Adrenal gland (tissue), 12 donors: ENCODE measurements around the gene NPHS2. TPM values are rescaled to one million over a fixed set of nuclear protein-coding genes. Genes with fewer than 3 reads are reported as not detected.

Source experiments
- DNase-seq, 7 donors: peaks; one replicate each; pipeline ENCODE4 v3.0.0-alpha.2; 2019 to 2020
- H3K27ac ChIP-seq, 5 donors: fragments of 200-600 bp; sonication (generic) in 4 of 5; 1 replicate in 3 of 5; 2 replicates in 2 of 5; pipeline versions ENCODE4 v1.5.1 to v1.8.0; 2016 to 2020; ENCODE audit warnings: mild to moderate bottlenecking in 1 of 5
- H3K27me3 ChIP-seq: fragments of 200-600 bp; 2 replicates; pipeline ENCODE4 v1.8.0; 2021
- H3K36me3 ChIP-seq, 2 donors: fragments of 200-600 bp; replicated peaks in 1 of 2; 1 replicate in 1 of 2; 2 replicates in 1 of 2; pipeline versions ENCODE4 v1.5.1 to v1.8.0; 2018 to 2022
- H3K4me1 ChIP-seq, 2 donors: fragments of 200-600 bp; replicated peaks in 1 of 2; 1 replicate in 1 of 2; 2 replicates in 1 of 2; pipeline versions ENCODE4 v1.5.1 to v1.8.0; 2018 to 2021
- H3K4me3 ChIP-seq, 4 donors: fragments of 200-600 bp; sonication (generic) in 3 of 4; one replicate each; pipeline ENCODE4 v1.5.1; 2016 to 2018
- H3K9me3 ChIP-seq, 3 donors: fragments of 200-600 bp; sonication (generic) in 1 of 3; replicated peaks in 1 of 3; 1 replicate in 2 of 3; 2 replicates in 1 of 3; pipeline versions ENCODE4 v1.5.1 to v1.8.0; 2016 to 2021
- CTCF ChIP-seq, 6 experiments: fragments of 450-650 bp in 4 of 6; fragments of 200-600 bp in 2 of 6; sonication (generic) in 1 of 6; IDR thresholded peaks; 1 replicate in 5 of 6; 2 replicates in 1 of 6; pipeline versions ENCODE4 v1.5.1 to v1.8.0; 2016 to 2021; ENCODE audit warnings: antibody characterized with exemption in 6 of 6, mild to moderate bottlenecking in 2 of 6, moderate library complexity in 1 of 6
- POLR2A ChIP-seq, 2 donors: fragments of 450-650 bp; IDR thresholded peaks; one replicate each; pipeline ENCODE4 v1.6.1; 2017; ENCODE audit warnings: antibody characterized with exemption in 2 of 2, mild to moderate bottlenecking in 2 of 2, moderate library complexity in 1 of 2
- WGBS, 4 donors: extraction: QIAGEN DNeasy Blood & Tissue Kit in 2 of 4; methylation state at CpG; one replicate each; pipeline versions ENCODE4 v1.1.5 to v1.1.7; 2013 to 2017; 5-methylcytosine and 5-hydroxymethylcytosine counted together
- intact Hi-C, 2 donors: fragments of 100-400 bp; cut with DNase I; formaldehyde crosslinking; loops; one replicate each; pipeline versions ENCODE4 v1.14.1 to v1.15.0; 2022 to 2023
- polyA plus RNA-seq, 3 donors: library from polyadenylated mRNA; stranded (reverse); fragments of 200-250 nt in 2 of 3; fragments of 350-450 nt in 1 of 3; fragmentation: Illumina TruSeq in 1 of 3; extraction: RNeasy Lipid Tissue Mini Kit (QIAGEN cat#74804) in 1 of 3; gene quantifications; one replicate each; pipeline ENCODE4 v1.2.3, GENCODE V29; 2013 to 2014
- total RNA-seq, 9 donors: library from RNA; depleted of rRNA in 4 of 9; stranded (reverse); fragments of >200 nt in 4 of 9; fragments of 120-200 nt in 1 of 9; fragmentation: NEBNext Ultra II Directional in 1 of 9; extraction: Animal tissue kit (Norgen Biotek cat#: 25700) in 1 of 9; gene quantifications; one replicate each; pipeline versions ENCODE4 v1.1.0 to v1.2.4, GENCODE V29; 2013 to 2023
- donor health status: healthy with polysubstance abuse.
- donor health status: Bipolar disorder and iron deficiency.
- donor health status: DM: yes; HTN: yes; CAD: no.
- donor health status: DM: no; HTN: no; CAD: no.
- donor health status: DM: no; HTN: no; CAD: no.
- donor health status: DM: yes; HTN: yes; CAD: no.

NPHS2 gene
- total and polyA plus RNA-seq, 12 donors: not detected

- no peak for TF ChIP-seq POLR2A (IDR thresholded peaks at IDR 0.05)
- Histone ChIP-seq H3K9me3 (no peaks in the 10 kb centered on the region), H3K27ac (no peak overlapping the region), H3K4me1 (no peaks in the 10 kb centered on the region), H3K4me3 (no peak overlapping the region), H3K36me3 (no peaks in the 10 kb centered on the region), H3K27me3 (no peaks in the 10 kb centered on the region)
- 60 to 81% (median 66%) methylated on average over 1 of the region's 1 CpG for WGBS, 4 donors
- intact Hi-C loops: no loop called here
- DNase-seq: no peak
Measured at GRCh38 chr1:179598631-179599030, 22.9 kb upstream of the NPHS2 start.

GRCh38 chr1:179591592-179592580 lies 16.1 kb upstream of the NPHS2 start, which contains the start of gene TDRD5:
Gene TDRD5 (plus strand): TSS chr1:179591832. CDS start chr1:179592616, 784 bp downstream.
- intact Hi-C loops: no loop called here
- WGBS, 4 donors: 12 to 56% (median 26%) methylated on average over 6 to 75 of the region's 75 CpGs
- Histone ChIP-seq H3K27ac (no peak within 1 kb of the TSS), H3K36me3 (no peaks in the 10 kb centered on the region), H3K9me3 (no peaks in the 10 kb centered on the region), H3K27me3 (peaks cover 17% of the 10 kb centered on the region), H3K4me1 (peaks cover 0 to 6% of the 10 kb centered on the region in 2 donors), H3K4me3 (peak within 1 kb of the TSS in 1 of 4 donors; percentile 10)
- no peak for TF ChIP-seq CTCF (IDR thresholded peaks at IDR 0.05)
- TF ChIP-seq POLR2A (IDR thresholded peaks at IDR 0.05): no peak
- peak; percentile 16 to 60 (median 30) for DNase-seq

GRCh38 chr1:179591253-179591591 lies 15.5 kb upstream of the NPHS2 start:
- Histone ChIP-seq H3K27me3 (peaks cover 17% of the 10 kb centered on the region), H3K36me3 (no peaks in the 10 kb centered on the region), H3K4me3 (peak overlapping the region in 1 of 4 donors; percentile 10), H3K9me3 (no peaks in the 10 kb centered on the region), H3K27ac (no peak overlapping the region), H3K4me1 (peaks cover 0 to 6% of the 10 kb centered on the region in 2 donors)
- DNase-seq: no peak
- intact Hi-C loops: no loop called here
- TF ChIP-seq POLR2A (IDR thresholded peaks at IDR 0.05) (no peak), CTCF (IDR thresholded peaks at IDR 0.05) (no peak)
- 26 to 31% (median 28%) methylated on average over 7 of the region's 7 CpGs for WGBS, 4 donors

GRCh38 chr1:179590671-179591070 lies 14.9 kb upstream of the NPHS2 start:
- TF ChIP-seq CTCF (IDR thresholded peaks at IDR 0.05): no peak
- no peak for TF ChIP-seq POLR2A (IDR thresholded peaks at IDR 0.05)
- H3K36me3 ChIP-seq: no peaks in the 10 kb centered on the region

More at GRCh38 chr1:179590671-179591070, 14.9 kb upstream of the NPHS2 start:
- no peak overlapping the region for H3K4me3 ChIP-seq
- intact Hi-C loops: no loop called here
- 78 to 89% (median 82%) methylated on average over 11 of the region's 11 CpGs for WGBS, 4 donors
- H3K4me1 ChIP-seq: peaks cover 0 to 6% of the 10 kb centered on the region in 2 donors
- DNase-seq: no peak
- H3K9me3 ChIP-seq: no peaks in the 10 kb centered on the region
- H3K27ac ChIP-seq: no peak overlapping the region
- H3K27me3 ChIP-seq: peaks cover 17% of the 10 kb centered on the region
